ENCODE data around the gene TMOD2.
"Not testable (repeated sequence)": the region's sequence is repeated elsewhere in the genome, so short reads cannot be mapped to it uniquely, and the experiment has no call there.

Gene TMOD2

GRCh38 chr15:51775967-51776816 is 24.8 kb downstream of the TMOD2 start:
- DNase-seq (ENCODE audit: low read depth) = no peak

GRCh38 chr15:51776952-51777569 is 25.7 kb downstream of the TMOD2 start:
- DNase-seq (ENCODE audit: low read depth) = no peak

- no peak for DNase-seq (ENCODE audit: low read depth)
These were observed 29.2 kb downstream of the TMOD2 start for GRCh38 chr15:51780636-51781035.

GRCh38 chr15:51781506-51781905 is 30.1 kb downstream of the TMOD2 start:
- DNase-seq (ENCODE audit: low read depth) = no peak

GRCh38 chr15:51782357-51782896 is 31.0 kb downstream of the TMOD2 start:
- DNase-seq (ENCODE audit: low read depth) = no peak

GRCh38 chr15:51783967-51784366 is 32.6 kb downstream of the TMOD2 start:
- DNase-seq (ENCODE audit: low read depth) = no peak

GRCh38 chr15:51787130-51787529 is 35.7 kb downstream of the TMOD2 start:
- DNase-seq (ENCODE audit: low read depth) = not testable (repeated sequence)

GRCh38 chr15:51792474-51792873 is 41.1 kb downstream of the TMOD2 start:
- not testable (repeated sequence) for DNase-seq (ENCODE audit: low read depth)

GRCh38 chr15:51793521-51794305 is 42.3 kb downstream of the TMOD2 start:
- no peak for DNase-seq (ENCODE audit: low read depth)

- DNase-seq (ENCODE audit: low read depth) = no peak
These were observed 45.5 kb downstream of the TMOD2 start for GRCh38 chr15:51796847-51797401.

GRCh38 chr15:51798281-51798680 is 46.9 kb downstream of the TMOD2 start:
- no peak for DNase-seq (ENCODE audit: low read depth)

- DNase-seq (ENCODE audit: low read depth) = no peak
These were observed 48.2 kb downstream of the TMOD2 start for GRCh38 chr15:51799282-51800252.

GRCh38 chr15:51801391-51801835 is 50.0 kb downstream of the TMOD2 start:
- DNase-seq (ENCODE audit: low read depth) = no peak

- DNase-seq (ENCODE audit: low read depth) = no peak
These were observed 51.2 kb downstream of the TMOD2 start for GRCh38 chr15:51802593-51802992.

- no peak for DNase-seq (ENCODE audit: low read depth)
These were observed 52.6 kb downstream of the TMOD2 start for GRCh38 chr15:51803965-51804364.

- DNase-seq (ENCODE audit: low read depth) = no peak
These were observed 54.7 kb downstream of the TMOD2 start for GRCh38 chr15:51806123-51806522.

- DNase-seq (ENCODE audit: low read depth) = no peak
These were observed 58.1 kb downstream of the TMOD2 start for GRCh38 chr15:51809457-51809856.

- no peak for DNase-seq (ENCODE audit: low read depth)
These were observed 61.2 kb downstream of the TMOD2 start for GRCh38 chr15:51812598-51812997.

- no peak for DNase-seq (ENCODE audit: low read depth)
These were observed 63.2 kb downstream of the TMOD2 start for GRCh38 chr15:51814606-51815005.

- no peak for DNase-seq (ENCODE audit: low read depth)
These were observed 65.2 kb downstream of the TMOD2 start for GRCh38 chr15:51816611-51817010.

- no peak for DNase-seq (ENCODE audit: low read depth)
These were observed 66.8 kb downstream of the TMOD2 start for GRCh38 chr15:51818150-51818549.

Data from stimulated activated CD8-positive, alpha-beta memory T cell treated with anti-CD3 and anti-CD28 coated beads, Interleukin-15, amount 100 ng/mL, for 24 hours (primary cell).